ENCODE results near the gene PTCD1.

PTCD1 gene, protein sequence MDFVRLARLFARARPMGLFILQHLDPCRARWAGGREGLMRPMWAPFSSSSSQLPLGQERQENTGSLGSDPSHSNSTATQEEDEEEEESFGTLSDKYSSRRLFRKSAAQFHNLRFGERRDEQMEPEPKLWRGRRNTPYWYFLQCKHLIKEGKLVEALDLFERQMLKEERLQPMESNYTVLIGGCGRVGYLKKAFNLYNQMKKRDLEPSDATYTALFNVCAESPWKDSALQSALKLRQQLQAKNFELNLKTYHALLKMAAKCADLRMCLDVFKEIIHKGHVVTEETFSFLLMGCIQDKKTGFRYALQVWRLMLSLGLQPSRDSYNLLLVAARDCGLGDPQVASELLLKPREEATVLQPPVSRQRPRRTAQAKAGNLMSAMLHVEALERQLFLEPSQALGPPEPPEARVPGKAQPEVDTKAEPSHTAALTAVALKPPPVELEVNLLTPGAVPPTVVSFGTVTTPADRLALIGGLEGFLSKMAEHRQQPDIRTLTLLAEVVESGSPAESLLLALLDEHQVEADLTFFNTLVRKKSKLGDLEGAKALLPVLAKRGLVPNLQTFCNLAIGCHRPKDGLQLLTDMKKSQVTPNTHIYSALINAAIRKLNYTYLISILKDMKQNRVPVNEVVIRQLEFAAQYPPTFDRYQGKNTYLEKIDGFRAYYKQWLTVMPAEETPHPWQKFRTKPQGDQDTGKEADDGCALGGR

DNA sequence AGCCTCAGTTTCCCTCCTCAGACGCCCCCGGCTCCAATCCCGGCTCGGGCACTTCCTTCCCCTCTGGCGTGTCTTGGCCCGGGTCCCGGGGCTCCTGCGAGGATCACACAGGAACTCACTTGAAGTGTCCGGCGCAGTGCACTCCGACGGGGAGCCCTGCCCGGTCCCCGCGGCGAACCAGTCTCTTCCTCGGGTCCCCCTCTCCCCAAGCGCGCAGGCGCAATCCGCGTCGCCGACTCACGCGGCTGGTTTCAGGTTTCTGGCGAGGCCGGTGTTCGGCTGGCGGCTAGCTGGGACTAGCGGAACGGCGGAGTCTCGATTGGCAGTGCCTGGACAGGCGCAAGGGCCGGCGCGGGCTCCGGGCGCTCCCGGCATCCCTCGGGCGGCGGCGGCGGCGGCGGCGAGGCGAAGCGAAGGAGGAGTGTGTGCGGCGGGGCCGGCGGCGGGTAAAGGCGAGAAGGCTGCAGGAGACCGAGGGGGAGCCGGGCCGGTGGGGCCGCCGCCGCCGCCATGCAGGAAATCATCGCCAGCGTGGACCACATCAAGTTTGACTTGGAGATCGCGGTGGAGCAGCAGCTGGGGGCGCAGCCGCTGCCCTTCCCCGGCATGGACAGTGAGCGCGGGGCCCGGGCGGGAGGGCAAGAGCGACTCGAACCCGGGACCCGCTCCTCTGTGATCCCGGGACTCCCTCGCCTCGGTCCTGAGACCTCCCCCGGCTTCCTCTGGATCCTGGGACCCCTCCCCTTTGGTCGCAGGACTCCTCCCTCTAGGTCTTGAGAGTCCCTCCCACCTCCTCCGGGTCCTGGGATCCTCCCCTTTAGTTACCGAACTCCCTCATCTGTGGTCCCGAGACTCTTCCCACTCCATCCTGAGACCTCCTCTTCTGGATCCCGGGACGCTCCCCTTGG, at the start of gene PTCD1, which contains the start of gene CPSF4:
Gene PTCD1, minus strand, starts transcription at position 226 of the 908 bp plus-strand sequence. CDS start 3,556 bp downstream, outside the sequence.
Gene CPSF4, plus strand, starts transcription at position 371 of the 908 bp plus-strand sequence. Its CDS starts 140 bp downstream, at position 511.
- Histone ChIP-seq H3K4me3 (ENCODE audit: low read depth, low read length) (peak within 1 kb of the TSS; percentile 94), H3K36me3 (replicated peaks) (peaks cover 9% of the 10 kb centered on the region), H3K27ac (peak within 1 kb of the TSS; percentile 71), H3K27me3 (replicated peaks) (no peaks in the 10 kb centered on the region)
- peak; percentile 94 for DNase-seq
- TF ChIP-seq, protein P1, sequence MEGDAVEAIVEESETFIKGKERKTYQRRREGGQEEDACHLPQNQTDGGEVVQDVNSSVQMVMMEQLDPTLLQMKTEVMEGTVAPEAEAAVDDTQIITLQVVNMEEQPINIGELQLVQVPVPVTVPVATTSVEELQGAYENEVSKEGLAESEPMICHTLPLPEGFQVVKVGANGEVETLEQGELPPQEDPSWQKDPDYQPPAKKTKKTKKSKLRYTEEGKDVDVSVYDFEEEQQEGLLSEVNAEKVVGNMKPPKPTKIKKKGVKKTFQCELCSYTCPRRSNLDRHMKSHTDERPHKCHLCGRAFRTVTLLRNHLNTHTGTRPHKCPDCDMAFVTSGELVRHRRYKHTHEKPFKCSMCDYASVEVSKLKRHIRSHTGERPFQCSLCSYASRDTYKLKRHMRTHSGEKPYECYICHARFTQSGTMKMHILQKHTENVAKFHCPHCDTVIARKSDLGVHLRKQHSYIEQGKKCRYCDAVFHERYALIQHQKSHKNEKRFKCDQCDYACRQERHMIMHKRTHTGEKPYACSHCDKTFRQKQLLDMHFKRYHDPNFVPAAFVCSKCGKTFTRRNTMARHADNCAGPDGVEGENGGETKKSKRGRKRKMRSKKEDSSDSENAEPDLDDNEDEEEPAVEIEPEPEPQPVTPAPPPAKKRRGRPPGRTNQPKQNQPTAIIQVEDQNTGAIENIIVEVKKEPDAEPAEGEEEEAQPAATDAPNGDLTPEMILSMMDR (IDR thresholded peaks at IDR 0.05; ENCODE audit: low read depth, low read length, missing control alignments) = no peak
- in situ Hi-C loops (cut with HindIII; ENCODE audit: low pct_ligation_motif_present, low sequenced_read_pairs) = no loop called here

DNA sequence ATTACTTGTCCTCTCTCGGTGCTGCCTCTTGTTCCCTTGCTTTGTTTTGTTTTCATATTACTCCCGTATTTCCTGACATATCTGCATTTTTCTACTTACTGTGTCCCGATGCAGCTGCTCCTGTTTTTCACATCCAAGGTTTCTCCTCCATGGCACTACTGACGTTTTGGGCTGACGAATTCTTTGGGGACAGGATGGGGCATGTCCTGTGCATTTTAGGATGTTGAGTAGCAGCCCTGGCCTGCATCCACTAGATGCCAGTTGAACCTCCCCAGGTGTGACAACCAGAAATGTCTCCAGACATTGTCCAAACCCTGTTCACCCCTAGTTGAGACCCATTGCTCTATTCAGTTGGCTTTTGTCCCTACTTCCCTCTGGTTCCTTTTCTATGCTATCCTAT, 46.5 kb upstream of the PTCD1 start:
- no peak overlapping the region for H3K4me3 ChIP-seq (ENCODE audit: low read depth, low read length)
- TF ChIP-seq, protein P1 (IDR thresholded peaks at IDR 0.05; ENCODE audit: low read depth, low read length, missing control alignments) = no peak
- in situ Hi-C loops (cut with HindIII; ENCODE audit: low pct_ligation_motif_present, low sequenced_read_pairs) = no loop called here
- no peaks in the 10 kb centered on the region for H3K27me3 ChIP-seq (replicated peaks)
- H3K36me3 ChIP-seq (replicated peaks) = peaks cover 43% of the 10 kb centered on the region
- no peak overlapping the region for H3K27ac ChIP-seq
- DNase-seq = no peak

DNA sequence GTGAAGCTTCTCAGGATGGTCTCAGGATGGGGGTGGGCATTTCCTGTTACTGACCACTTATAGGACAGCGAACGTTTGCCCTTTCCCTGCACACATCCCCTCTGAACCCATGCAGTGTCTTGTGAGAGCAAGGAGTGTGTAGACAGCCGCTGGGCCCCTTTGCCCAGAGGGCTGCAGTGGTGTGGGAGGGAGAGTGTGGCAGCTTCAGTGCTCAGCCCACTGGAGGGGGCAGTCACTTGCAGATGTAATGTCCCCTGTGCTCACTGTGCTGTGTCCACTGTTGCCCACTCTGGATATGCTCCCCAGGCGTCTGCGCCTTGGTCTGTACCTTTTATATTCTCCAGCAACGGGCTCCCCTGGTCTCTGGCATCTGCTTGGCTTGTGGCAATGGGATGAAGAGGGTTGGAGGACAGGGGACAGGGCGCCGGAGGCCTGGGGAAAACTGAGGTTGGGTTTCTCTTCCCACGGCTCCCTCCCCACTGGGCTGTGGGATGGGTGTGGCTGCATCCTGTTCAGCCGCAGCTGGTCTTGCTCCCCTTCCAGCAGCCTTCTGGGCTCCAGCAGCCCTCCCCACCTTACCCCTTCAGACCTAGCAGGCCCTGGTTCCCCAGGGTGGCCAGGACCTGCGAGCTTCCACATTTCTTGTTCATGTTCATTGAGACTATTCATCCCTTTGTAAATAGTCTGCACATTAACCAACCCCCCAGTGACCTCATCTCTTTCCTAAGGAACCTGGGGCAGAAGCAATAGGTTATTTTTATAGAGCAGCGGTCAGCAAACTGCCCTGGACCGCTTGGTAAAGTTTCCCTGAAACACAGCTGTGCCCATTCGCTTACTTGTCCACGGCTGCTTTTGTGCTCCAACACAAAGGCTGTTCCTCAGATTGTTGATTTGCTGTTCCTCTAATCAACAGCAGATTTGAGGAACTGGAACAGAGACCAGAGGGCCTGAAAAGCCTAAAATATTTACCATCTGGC, 40.2 kb upstream of the PTCD1 start:
- TF ChIP-seq, protein P1 (IDR thresholded peaks at IDR 0.05; ENCODE audit: low read depth, low read length, missing control alignments) = no peak
- no peak overlapping the region for H3K4me3 ChIP-seq (ENCODE audit: low read depth, low read length)
- no peaks in the 10 kb centered on the region for H3K27me3 ChIP-seq (replicated peaks)
- peaks cover 43% of the 10 kb centered on the region for H3K36me3 ChIP-seq (replicated peaks)
- in situ Hi-C loops (cut with HindIII; ENCODE audit: low pct_ligation_motif_present, low sequenced_read_pairs) = no loop called here
- H3K27ac ChIP-seq = no peak overlapping the region
- no peak for DNase-seq

DNA sequence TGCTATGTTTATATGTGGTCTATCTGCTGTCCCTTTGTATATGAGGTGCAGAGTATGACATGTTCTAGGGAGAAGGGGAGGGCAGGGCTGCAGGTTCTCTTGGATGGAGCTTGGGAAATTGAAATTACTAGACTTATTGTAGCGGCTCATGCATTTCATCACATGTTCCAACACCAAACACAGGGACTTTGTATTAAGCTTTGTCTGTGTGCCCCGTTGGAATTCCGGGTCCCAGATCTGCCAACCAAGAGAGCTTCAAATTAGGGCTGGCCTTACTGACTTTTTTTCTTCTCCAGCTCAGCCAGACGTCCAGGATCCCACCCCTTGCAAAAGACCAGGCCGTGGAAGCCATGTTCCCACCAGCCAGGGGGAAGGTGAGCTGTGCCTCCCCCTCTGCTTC, 37.5 kb upstream of the PTCD1 start:
- Histone ChIP-seq H3K4me3 (ENCODE audit: low read depth, low read length) (no peak overlapping the region), H3K27ac (no peak overlapping the region)
- in situ Hi-C loops (cut with HindIII; ENCODE audit: low pct_ligation_motif_present, low sequenced_read_pairs) = no loop called here

More for the DNA sequence above, 37.5 kb upstream of the PTCD1 start:
- no peaks in the 10 kb centered on the region for H3K27me3 ChIP-seq (replicated peaks)
- no peak for DNase-seq
- peaks cover 31% of the 10 kb centered on the region for H3K36me3 ChIP-seq (replicated peaks)
- TF ChIP-seq, protein P1 (IDR thresholded peaks at IDR 0.05; ENCODE audit: low read depth, low read length, missing control alignments) = no peak
